ENCODE data around the gene PLXNA4.
"Not testable (repeated sequence)": the region's sequence is repeated elsewhere in the genome, so short reads cannot be mapped to it uniquely, and the experiment has no call there.

PLXNA4 gene

DNA sequence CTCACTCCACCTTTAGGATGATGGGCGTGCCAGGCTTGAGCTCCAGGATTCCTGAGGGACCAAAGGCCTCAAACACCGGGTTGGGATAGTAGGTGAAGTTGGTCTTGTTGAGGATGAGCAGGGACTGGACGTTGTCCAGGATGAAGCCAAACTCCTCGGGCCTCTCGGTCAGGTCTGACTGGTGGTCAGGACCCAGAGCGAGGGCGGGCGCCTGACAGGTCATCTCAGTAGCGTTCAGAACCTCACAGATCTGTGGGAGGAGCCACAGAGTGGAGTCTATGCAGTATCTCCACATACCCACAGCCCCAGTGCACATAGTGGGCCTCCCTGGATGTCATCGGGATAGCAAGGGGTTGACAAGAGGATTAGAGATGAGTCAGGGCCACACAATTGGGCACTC is 394.9 kb downstream of the PLXNA4 start:
- Histone ChIP-seq H3K27me3 (ENCODE audit: insufficient read depth, poor library complexity, severe bottlenecking) (no peaks in the 10 kb centered on the region), H3K27ac (replicated peaks) (no peak overlapping the region), H3K4me3 (replicated peaks; ENCODE audit: insufficient read depth, low read length) (no peak overlapping the region)
- TF ChIP-seq, protein P1, sequence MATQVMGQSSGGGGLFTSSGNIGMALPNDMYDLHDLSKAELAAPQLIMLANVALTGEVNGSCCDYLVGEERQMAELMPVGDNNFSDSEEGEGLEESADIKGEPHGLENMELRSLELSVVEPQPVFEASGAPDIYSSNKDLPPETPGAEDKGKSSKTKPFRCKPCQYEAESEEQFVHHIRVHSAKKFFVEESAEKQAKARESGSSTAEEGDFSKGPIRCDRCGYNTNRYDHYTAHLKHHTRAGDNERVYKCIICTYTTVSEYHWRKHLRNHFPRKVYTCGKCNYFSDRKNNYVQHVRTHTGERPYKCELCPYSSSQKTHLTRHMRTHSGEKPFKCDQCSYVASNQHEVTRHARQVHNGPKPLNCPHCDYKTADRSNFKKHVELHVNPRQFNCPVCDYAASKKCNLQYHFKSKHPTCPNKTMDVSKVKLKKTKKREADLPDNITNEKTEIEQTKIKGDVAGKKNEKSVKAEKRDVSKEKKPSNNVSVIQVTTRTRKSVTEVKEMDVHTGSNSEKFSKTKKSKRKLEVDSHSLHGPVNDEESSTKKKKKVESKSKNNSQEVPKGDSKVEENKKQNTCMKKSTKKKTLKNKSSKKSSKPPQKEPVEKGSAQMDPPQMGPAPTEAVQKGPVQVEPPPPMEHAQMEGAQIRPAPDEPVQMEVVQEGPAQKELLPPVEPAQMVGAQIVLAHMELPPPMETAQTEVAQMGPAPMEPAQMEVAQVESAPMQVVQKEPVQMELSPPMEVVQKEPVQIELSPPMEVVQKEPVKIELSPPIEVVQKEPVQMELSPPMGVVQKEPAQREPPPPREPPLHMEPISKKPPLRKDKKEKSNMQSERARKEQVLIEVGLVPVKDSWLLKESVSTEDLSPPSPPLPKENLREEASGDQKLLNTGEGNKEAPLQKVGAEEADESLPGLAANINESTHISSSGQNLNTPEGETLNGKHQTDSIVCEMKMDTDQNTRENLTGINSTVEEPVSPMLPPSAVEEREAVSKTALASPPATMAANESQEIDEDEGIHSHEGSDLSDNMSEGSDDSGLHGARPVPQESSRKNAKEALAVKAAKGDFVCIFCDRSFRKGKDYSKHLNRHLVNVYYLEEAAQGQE (IDR thresholded peaks at IDR 0.05; ENCODE audit: insufficient replicate concordance, low read depth): no peak
- no peak for TF ChIP-seq POLR2AphosphoS5 (IDR thresholded peaks at IDR 0.05; ENCODE audit: low read depth)
- TF ChIP-seq SPI1 (IDR thresholded peaks at IDR 0.05; ENCODE audit: borderline replicate concordance, low read depth): no peak
- no peak for TF ChIP-seq GABPA (IDR thresholded peaks at IDR 0.05; ENCODE audit: low read depth)
- TF ChIP-seq, protein P2, sequence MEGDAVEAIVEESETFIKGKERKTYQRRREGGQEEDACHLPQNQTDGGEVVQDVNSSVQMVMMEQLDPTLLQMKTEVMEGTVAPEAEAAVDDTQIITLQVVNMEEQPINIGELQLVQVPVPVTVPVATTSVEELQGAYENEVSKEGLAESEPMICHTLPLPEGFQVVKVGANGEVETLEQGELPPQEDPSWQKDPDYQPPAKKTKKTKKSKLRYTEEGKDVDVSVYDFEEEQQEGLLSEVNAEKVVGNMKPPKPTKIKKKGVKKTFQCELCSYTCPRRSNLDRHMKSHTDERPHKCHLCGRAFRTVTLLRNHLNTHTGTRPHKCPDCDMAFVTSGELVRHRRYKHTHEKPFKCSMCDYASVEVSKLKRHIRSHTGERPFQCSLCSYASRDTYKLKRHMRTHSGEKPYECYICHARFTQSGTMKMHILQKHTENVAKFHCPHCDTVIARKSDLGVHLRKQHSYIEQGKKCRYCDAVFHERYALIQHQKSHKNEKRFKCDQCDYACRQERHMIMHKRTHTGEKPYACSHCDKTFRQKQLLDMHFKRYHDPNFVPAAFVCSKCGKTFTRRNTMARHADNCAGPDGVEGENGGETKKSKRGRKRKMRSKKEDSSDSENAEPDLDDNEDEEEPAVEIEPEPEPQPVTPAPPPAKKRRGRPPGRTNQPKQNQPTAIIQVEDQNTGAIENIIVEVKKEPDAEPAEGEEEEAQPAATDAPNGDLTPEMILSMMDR (IDR thresholded peaks at IDR 0.05; ENCODE audit: insufficient read depth, low read length): no peak
- DNase-seq (ENCODE audit: low read depth in 1 of 2, low spot score in 1 of 2): no peak

- Histone ChIP-seq H3K27me3 (ENCODE audit: insufficient read depth, poor library complexity, severe bottlenecking) (no peaks in the 10 kb centered on the region), H3K27ac (replicated peaks) (no peak overlapping the region), H3K4me3 (replicated peaks; ENCODE audit: insufficient read depth, low read length) (no peak overlapping the region)
- TF ChIP-seq POLR2AphosphoS5 (IDR thresholded peaks at IDR 0.05; ENCODE audit: low read depth) (no peak), GABPA (IDR thresholded peaks at IDR 0.05; ENCODE audit: low read depth) (no peak)
- TF ChIP-seq, protein P2 (IDR thresholded peaks at IDR 0.05; ENCODE audit: insufficient read depth, low read length): no peak
- DNase-seq (ENCODE audit: low read depth in 1 of 2, low spot score in 1 of 2): no peak
Observed at GRCh38 chr7:132180481-132180880, 395.8 kb downstream of the PLXNA4 start.

DNA sequence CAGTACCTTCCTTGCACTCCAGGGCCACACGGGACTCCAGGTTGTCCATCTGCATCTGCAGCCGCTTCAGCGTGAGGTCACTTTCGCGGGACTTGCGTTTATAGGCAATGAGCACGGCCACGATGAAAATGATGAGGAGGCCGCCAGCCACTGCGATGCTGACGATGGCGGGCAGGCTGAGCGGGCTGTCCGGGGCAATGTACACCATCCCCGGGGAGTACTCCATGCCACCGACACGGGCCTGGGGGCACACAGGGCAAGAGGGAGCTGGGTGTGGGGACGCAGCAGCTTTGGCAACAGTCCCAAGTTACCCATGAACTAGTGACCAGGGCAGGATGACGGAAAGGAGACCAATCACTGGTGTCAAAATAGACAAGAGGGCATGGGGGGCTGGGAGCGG is 396.6 kb downstream of the PLXNA4 start:
- TF ChIP-seq, protein P1 (IDR thresholded peaks at IDR 0.05; ENCODE audit: insufficient replicate concordance, low read depth): no peak
- TF ChIP-seq SPI1 (IDR thresholded peaks at IDR 0.05; ENCODE audit: borderline replicate concordance, low read depth): no peak
- no peaks in the 10 kb centered on the region for H3K27me3 ChIP-seq (ENCODE audit: insufficient read depth, poor library complexity, severe bottlenecking)
- H3K27ac ChIP-seq (replicated peaks): no peak overlapping the region
- DNase-seq (ENCODE audit: low read depth in 1 of 2, low spot score in 1 of 2): no peak
- no peak overlapping the region for H3K4me3 ChIP-seq (replicated peaks; ENCODE audit: insufficient read depth, low read length)

- DNase-seq (ENCODE audit: low read depth in 1 of 2, low spot score in 1 of 2): no peak
- no peak for TF ChIP-seq GABPA (IDR thresholded peaks at IDR 0.05; ENCODE audit: low read depth)
- no peak for TF ChIP-seq POLR2AphosphoS5 (IDR thresholded peaks at IDR 0.05; ENCODE audit: low read depth)
- TF ChIP-seq, protein P1 (IDR thresholded peaks at IDR 0.05; ENCODE audit: insufficient replicate concordance, low read depth): no peak
- TF ChIP-seq, protein P2 (IDR thresholded peaks at IDR 0.05; ENCODE audit: insufficient read depth, low read length): no peak
- no peak for TF ChIP-seq SPI1 (IDR thresholded peaks at IDR 0.05; ENCODE audit: borderline replicate concordance, low read depth)
- Histone ChIP-seq H3K27ac (replicated peaks) (no peak overlapping the region), H3K27me3 (ENCODE audit: insufficient read depth, poor library complexity, severe bottlenecking) (no peaks in the 10 kb centered on the region), H3K4me3 (replicated peaks; ENCODE audit: insufficient read depth, low read length) (no peak overlapping the region)
Observed at GRCh38 chr7:132179080-132179430, 397.2 kb downstream of the PLXNA4 start.

GRCh38 chr7:132178402-132179079 is 397.7 kb downstream of the PLXNA4 start:
- H3K27ac ChIP-seq (replicated peaks); DNase-seq (ENCODE audit: low read depth in 1 of 2, low spot score in 1 of 2); H3K27me3 ChIP-seq (ENCODE audit: insufficient read depth, poor library complexity, severe bottlenecking); H3K4me3 ChIP-seq (replicated peaks; ENCODE audit: insufficient read depth, low read length): not testable (repeated sequence)
